Fibroblast of pulmonary artery (primary cell): ENCODE results near the gene OR8G1.

Experiments
- DNase-seq: peaks from one replicate; pipeline ENCODE4 v3.0.0-alpha.2; 2010; ENCODE audit warnings: low read depth
- H3K4me3 ChIP-seq: replicated peaks from 2 replicates; pipeline ENCODE4 v1.5.1; 2011; ENCODE audit warnings: low read depth, mild to moderate bottlenecking, control low read depth, low read length, moderate library complexity
- TF ChIP-seq, protein P1 (sequence below): IDR thresholded peaks from 2 replicates; pipeline ENCODE4 v1.5.1; 2011; ENCODE audit warnings: mild to moderate bottlenecking, control low read depth, low read length, inconsistent platforms; ENCODE audit errors: missing control alignments

OR8G1 gene

DNA sequence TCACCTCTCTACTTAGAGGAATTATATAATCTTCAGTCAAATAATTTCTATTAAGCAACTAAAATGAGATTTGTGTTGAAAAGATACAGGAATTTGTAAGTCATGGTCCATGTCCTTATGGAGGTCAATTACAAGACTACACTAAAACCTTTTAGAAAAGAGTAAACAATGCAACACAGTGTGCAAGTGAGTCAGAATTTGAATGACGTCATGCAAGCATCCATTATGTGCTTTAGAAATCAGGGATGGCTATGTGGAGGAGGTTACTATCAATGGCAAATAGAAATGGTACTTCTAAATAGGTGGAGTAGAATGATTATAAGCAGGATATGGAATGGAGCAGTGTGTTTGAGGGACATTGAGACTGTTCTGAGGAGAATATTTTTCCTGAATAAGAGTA, 41.2 kb upstream of the OR8G1 start:
- peak; percentile 44 for DNase-seq
- H3K4me3 ChIP-seq: no peak overlapping the region
- TF ChIP-seq, protein P1, sequence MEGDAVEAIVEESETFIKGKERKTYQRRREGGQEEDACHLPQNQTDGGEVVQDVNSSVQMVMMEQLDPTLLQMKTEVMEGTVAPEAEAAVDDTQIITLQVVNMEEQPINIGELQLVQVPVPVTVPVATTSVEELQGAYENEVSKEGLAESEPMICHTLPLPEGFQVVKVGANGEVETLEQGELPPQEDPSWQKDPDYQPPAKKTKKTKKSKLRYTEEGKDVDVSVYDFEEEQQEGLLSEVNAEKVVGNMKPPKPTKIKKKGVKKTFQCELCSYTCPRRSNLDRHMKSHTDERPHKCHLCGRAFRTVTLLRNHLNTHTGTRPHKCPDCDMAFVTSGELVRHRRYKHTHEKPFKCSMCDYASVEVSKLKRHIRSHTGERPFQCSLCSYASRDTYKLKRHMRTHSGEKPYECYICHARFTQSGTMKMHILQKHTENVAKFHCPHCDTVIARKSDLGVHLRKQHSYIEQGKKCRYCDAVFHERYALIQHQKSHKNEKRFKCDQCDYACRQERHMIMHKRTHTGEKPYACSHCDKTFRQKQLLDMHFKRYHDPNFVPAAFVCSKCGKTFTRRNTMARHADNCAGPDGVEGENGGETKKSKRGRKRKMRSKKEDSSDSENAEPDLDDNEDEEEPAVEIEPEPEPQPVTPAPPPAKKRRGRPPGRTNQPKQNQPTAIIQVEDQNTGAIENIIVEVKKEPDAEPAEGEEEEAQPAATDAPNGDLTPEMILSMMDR: no peak

DNA sequence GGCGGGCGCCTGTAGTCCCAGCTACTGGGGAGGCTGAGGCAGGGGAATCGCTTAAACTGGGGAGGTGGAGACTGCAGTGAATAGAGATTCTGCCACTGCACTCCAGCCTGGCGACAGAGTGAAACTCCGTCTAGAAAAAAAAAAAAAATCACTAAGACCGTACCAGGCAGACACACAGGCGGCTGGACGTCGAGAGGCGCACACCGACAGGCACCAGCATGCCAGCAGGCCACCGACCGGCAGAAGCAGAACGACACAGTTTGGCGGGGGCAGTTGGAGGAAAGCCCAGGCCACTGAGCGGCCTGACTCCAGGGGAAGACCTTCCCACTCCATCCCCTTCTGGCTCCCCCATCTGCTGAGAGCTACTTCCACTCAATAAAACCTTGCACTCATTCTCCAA, 40.2 kb upstream of the OR8G1 start:
- TF ChIP-seq, protein P1: no peak
- DNase-seq: no peak
- H3K4me3 ChIP-seq: no peak overlapping the region

DNA sequence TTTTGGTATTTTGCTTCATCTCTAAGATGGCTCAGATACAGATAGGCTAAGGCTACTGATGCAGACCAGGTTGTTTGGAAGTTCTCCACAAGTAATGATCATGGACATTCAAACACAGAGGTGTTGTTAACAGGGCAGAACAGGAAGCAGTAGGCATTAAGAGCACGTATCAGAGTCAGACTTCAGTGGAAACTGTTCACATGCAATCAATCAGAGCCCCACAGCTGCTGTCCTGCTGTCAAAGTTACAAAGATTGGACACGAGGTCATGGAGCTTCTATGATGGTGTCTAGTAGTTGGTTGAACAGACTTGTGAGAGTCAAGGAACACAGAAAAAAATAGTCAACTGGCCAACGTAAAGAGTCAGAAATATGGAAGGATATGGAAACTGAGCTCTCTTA, 37.9 kb upstream of the OR8G1 start:
- TF ChIP-seq, protein P1: no peak
- DNase-seq: no peak
- H3K4me3 ChIP-seq: no peak overlapping the region

DNA sequence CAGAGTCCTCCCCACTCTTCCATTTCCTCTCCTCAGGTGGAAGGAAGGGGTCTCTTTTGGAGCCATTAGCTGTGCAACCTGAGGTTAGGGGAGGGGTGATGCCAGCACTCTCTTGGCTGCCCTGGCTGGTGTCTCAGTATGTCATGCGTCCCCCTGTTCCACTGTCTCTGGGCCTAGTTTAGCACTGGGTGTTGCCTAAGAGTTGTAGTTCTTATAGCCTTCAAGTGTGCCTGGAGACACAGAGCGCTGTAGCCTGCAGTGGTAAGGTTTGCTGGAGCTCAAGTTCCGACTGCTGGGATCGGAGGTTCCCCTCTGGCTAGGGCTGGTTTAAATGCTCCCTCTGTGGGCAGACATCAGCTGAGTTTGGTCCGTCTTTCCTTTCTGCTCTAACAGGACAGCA, 36.9 kb upstream of the OR8G1 start:
- no peak for DNase-seq
- no peak overlapping the region for H3K4me3 ChIP-seq
- TF ChIP-seq, protein P1: no peak

DNA sequence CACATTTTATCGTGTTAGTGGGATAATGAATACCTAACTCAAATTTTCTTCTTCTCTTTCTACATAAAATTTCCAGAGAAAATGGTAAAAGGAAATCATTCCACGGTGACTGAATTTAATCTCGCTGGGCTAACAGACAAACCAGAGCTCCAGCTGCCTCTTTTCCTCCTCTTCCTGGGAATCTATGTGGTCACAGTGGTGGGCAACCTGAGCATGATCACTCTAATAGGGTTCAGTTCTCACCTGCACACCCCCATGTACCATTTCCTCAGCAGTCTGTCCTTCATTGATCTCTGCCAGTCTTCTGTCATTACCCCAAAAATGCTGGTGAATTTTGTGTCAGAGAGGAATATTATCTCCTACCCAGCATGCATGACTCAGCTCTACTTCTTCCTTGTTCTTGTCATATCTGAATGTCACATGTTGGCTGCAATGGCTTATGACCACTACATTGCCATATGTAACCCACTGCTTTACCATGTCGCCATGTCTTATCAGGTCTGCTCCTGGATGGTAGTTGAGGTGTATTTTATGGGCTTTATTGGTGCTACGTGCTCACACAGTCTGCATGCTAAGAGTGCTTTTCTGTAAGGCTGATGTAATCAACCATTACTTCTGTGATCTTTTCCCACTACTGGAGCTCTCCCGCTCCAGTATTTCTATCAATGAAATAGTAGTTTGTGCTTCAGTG, 33.6 kb upstream of the OR8G1 start:
- no peak for DNase-seq
- no peak overlapping the region for H3K4me3 ChIP-seq
- TF ChIP-seq, protein P1: no peak

DNA sequence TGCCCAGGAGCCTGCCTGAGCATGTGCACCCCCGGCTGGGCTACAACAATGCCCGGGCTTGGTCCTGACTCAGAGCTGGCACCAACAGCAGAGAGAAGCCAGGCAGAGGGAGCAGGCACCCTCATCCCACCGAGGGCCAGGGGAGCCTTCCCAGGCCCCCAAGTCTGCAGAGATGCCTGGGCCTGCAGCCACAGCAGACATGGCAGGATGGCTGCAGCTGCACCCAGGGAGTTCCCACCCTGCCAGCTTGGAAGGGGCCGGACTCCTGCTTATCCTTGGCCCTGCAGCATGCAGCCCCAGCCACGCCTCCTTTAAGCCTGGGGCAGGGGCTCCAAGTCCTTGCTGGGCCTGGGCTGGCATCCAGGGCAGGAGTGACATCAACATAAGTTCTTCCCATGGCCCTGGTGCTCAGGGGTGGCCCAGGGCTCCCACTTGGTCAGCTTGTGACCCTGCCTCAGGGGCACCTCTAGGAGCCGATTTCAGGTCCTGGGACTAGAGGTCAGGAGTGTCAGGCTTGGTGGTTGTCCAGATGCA, 31.0 kb upstream of the OR8G1 start:
- DNase-seq: no peak
- TF ChIP-seq, protein P1: no peak
- H3K4me3 ChIP-seq: no peak overlapping the region

DNA sequence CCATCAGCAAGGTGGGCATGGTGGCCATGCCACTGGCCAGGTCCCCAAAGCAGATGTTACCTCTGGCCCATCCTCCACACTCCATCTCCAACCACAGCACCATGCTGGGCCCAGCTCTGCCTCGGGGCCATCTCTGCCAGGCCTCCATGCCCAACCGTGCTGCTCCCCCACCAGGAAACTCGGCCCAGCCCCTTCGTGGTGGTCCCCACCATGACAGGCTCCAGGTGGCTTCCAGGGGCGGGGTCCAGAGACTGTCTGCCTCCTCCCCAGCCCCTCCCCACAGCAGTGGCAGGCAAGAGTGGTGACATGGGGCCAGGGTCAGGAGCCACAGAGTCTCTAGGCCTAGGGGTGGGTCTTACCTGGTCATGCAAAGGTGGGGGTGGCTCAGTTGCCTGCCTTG, 30.5 kb upstream of the OR8G1 start:
- H3K4me3 ChIP-seq: no peak overlapping the region
- TF ChIP-seq, protein P1: no peak
- DNase-seq: no peak
